SU-DHL-6 (cell line): ENCODE measurements around the gene CCDC8.

ENCODE experiments used
- H2AFZ ChIP-seq: fragments of 200-600 bp; sonication (generic); 2 replicates; pipeline ENCODE4 v1.6.1; 2014; ENCODE audit warnings: low read depth, mild to moderate bottlenecking, moderate library complexity, mixed read lengths, antibody characterized with exemption, low read length; ENCODE audit not compliant: severe bottlenecking
- H3F3A ChIP-seq: fragments of 200-600 bp; shearing (Covaris generic); 2 replicates; pipeline ENCODE4 v1.6.0; 2016; ENCODE audit warnings: antibody characterized with exemption, mild to moderate bottlenecking; ENCODE audit not compliant: insufficient read depth
- H3K27ac ChIP-seq: fragments of 200-600 bp; sonication (generic); 2 replicates; pipeline ENCODE4 v1.5.1; 2016; ENCODE audit warnings: low read depth, mild to moderate bottlenecking, low read length, moderate library complexity, mixed read lengths
- H3K27me3 ChIP-seq: fragments of 200-600 bp; sonication (generic), shearing (Covaris generic); 2 replicates; pipeline ENCODE4 v1.6.0; 2014; ENCODE audit warnings: mild to moderate bottlenecking, low read length
- H3K36me3 ChIP-seq: fragments of 200-600 bp; sonication (generic); 2 replicates; pipeline ENCODE4 v1.6.1; 2014; ENCODE audit warnings: mild to moderate bottlenecking, low read length, mixed read lengths
- H3K4me2 ChIP-seq: fragments of 300-600, 200-600 bp; shearing (Covaris generic), sonication (generic); 2 replicates; pipeline ENCODE4 v1.6.0; 2014; ENCODE audit warnings: low read length, low read depth, mild to moderate bottlenecking; ENCODE audit not compliant: poor library complexity, severe bottlenecking
- H3K4me3 ChIP-seq: fragments of 200-600 bp; sonication (generic); 2 replicates; pipeline ENCODE4 v1.5.1; 2014; ENCODE audit warnings: antibody characterized with exemption, low read length, mild to moderate bottlenecking, mixed read lengths; ENCODE audit not compliant: insufficient read depth, poor library complexity, severe bottlenecking
- H3K79me2 ChIP-seq: fragments of 200-600 bp; sonication (generic); 2 replicates; pipeline ENCODE4 v1.6.1; 2014; ENCODE audit warnings: mild to moderate bottlenecking, low read length, moderate library complexity; ENCODE audit not compliant: insufficient read depth
- H3K9ac ChIP-seq: fragments of 200-600 bp; sonication (generic); 2 replicates; pipeline ENCODE4 v1.7.0; 2014; ENCODE audit warnings: mild to moderate bottlenecking, low read length
- H3K9me2 ChIP-seq: fragments of 200-600 bp; sonication (generic); replicated peaks from 2 replicates; pipeline ENCODE4 v1.6.1; 2014; ENCODE audit warnings: low read length; ENCODE audit not compliant: insufficient read depth
- H3K9me3 ChIP-seq: fragments of 200-600 bp; sonication (generic); 2 replicates; pipeline ENCODE4 v1.6.1; 2014; ENCODE audit warnings: low read length, mixed read lengths; ENCODE audit not compliant: insufficient read depth
- H4K20me1 ChIP-seq: fragments of 200-600 bp; sonication (generic); 2 replicates; pipeline ENCODE4 v1.6.1; 2014; ENCODE audit warnings: low read depth, mild to moderate bottlenecking, antibody characterized with exemption, low read length, moderate library complexity, mixed read lengths
- CTCF ChIP-seq: fragments of 200-600 bp; sonication (generic); IDR thresholded peaks from one replicate; pipeline ENCODE4 v1.5.1; 2017; ENCODE audit warnings: antibody characterized with exemption, mild to moderate bottlenecking, low read length, moderate library complexity; ENCODE audit not compliant: insufficient read depth, poor library complexity, severe bottlenecking
- EZH2phosphoT487 ChIP-seq: fragments of 200-600 bp; sonication (generic), shearing (Covaris generic); conservative IDR thresholded peaks from 2 replicates; pipeline ENCODE4 v1.6.1; 2018; ENCODE audit warnings: mild to moderate bottlenecking, antibody characterized with exemption, low read length, moderate library complexity, mixed read lengths

Gene CCDC8

GRCh38 chr19:46371371-46371901 is 41.9 kb downstream of the CCDC8 start:
- no peak overlapping the region for H3K27ac ChIP-seq
- H3K36me3 ChIP-seq, result no peaks in the 10 kb centered on the region
- H3F3A ChIP-seq, result no peaks in the 10 kb centered on the region
- peaks cover 56% of the 10 kb centered on the region for H3K79me2 ChIP-seq
- H3K9me3 ChIP-seq, result no peaks in the 10 kb centered on the region
- TF ChIP-seq CTCF (no peak), EZH2phosphoT487 (no peak)
- H3K27me3 ChIP-seq, result no peaks in the 10 kb centered on the region
- H3K4me2 ChIP-seq, result no peak overlapping the region
- H3K9ac ChIP-seq, result no peak overlapping the region
- H3K9me2 ChIP-seq, result no peaks in the 10 kb centered on the region
- H2AFZ ChIP-seq, result no peak overlapping the region
- 0 out of 2 replicates have a peak, but pooled peaks cover 4% of the 10 kb centered on the region for H4K20me1 ChIP-seq
- H3K4me3 ChIP-seq, result no peak overlapping the region

- Histone ChIP-seq H3K79me2 (peaks cover 59% of the 10 kb centered on the region), H3K36me3 (no peaks in the 10 kb centered on the region), H3K4me3 (no peak overlapping the region), H3K9me2 (no peaks in the 10 kb centered on the region), H3K27ac (no peak overlapping the region), H3K27me3 (no peaks in the 10 kb centered on the region), H4K20me1 (0 out of 2 replicates have a peak, but pooled peaks cover 4% of the 10 kb centered on the region), H3K9me3 (no peaks in the 10 kb centered on the region), H3K4me2 (no peak overlapping the region), H2AFZ (no peak overlapping the region), H3K9ac (no peak overlapping the region), H3F3A (no peaks in the 10 kb centered on the region)
- TF ChIP-seq EZH2phosphoT487 (no peak), CTCF (no peak)
Measured at GRCh38 chr19:46369817-46370216, 43.5 kb downstream of the CCDC8 start.

- H3K79me2 ChIP-seq, result peaks cover 73% of the 10 kb centered on the region
- H3K9me3 ChIP-seq, result no peaks in the 10 kb centered on the region
- no peak overlapping the region for H3K27ac ChIP-seq
- no peaks in the 10 kb centered on the region for H3K9me2 ChIP-seq
- no peak overlapping the region for H3K4me2 ChIP-seq
- no peak overlapping the region for H2AFZ ChIP-seq
- TF ChIP-seq CTCF, result no peak
- no peak for TF ChIP-seq EZH2phosphoT487
- H3K36me3 ChIP-seq, result peaks cover 5% of the 10 kb centered on the region; the same call in 1 of the 2 replicates
- no peak overlapping the region for H3K4me3 ChIP-seq
- H3F3A ChIP-seq, result no peaks in the 10 kb centered on the region
- H4K20me1 ChIP-seq, result 0 out of 2 replicates have a peak, but pooled peaks cover 4% of the 10 kb centered on the region
- H3K9ac ChIP-seq, result no peak overlapping the region
- no peaks in the 10 kb centered on the region for H3K27me3 ChIP-seq
Measured at GRCh38 chr19:46368116-46368515, 45.2 kb downstream of the CCDC8 start.
